Stomach smooth muscle (tissue), 2 donors: ENCODE results near the gene ONECUT1.

Source experiments
- H3K27ac ChIP-seq: one replicate; pipeline ENCODE4 v1.7.0; 2013; ENCODE audit warnings: mild to moderate bottlenecking, low read length, inconsistent platforms
- H3K27me3 ChIP-seq, 2 donors: one replicate each; pipeline ENCODE4 v1.7.0; 2013; ENCODE audit warnings: low read length in 2 of 2; ENCODE audit not compliant: insufficient read depth in 2 of 2, control insufficient read depth in 1 of 2
- H3K36me3 ChIP-seq, 2 donors: one replicate each; pipeline ENCODE4 v1.7.0; 2013; ENCODE audit warnings: low read length in 2 of 2; ENCODE audit not compliant: control insufficient read depth in 2 of 2, insufficient read depth in 2 of 2
- H3K4me1 ChIP-seq: one replicate; pipeline ENCODE4 v1.7.0; 2013; ENCODE audit warnings: low read length; ENCODE audit not compliant: control insufficient read depth, insufficient read depth
- H3K4me3 ChIP-seq, 2 donors: one replicate each; pipeline ENCODE4 v1.7.0; 2013; ENCODE audit warnings: low read length in 2 of 2
- H3K9ac ChIP-seq, 2 donors: one replicate each; pipeline ENCODE4 v1.7.0; 2013; ENCODE audit warnings: low read length in 2 of 2, mild to moderate bottlenecking in 1 of 2
- H3K9me3 ChIP-seq, 2 donors: one replicate each; pipeline ENCODE4 v1.7.0; 2013; ENCODE audit warnings: low read length in 2 of 2; ENCODE audit not compliant: control insufficient read depth in 2 of 2
- donor health status: healthy.
- donor health status: Pancreatic carcinoma.

ONECUT1 gene

GRCh38 chr15:52787549-52788098 lies 2.5 kb downstream of the ONECUT1 start:
- Histone ChIP-seq H3K9ac (no peak overlapping the region), H3K27me3 (peaks cover 70 to 92% of the 10 kb centered on the region in 2 donors), H3K27ac (no peak overlapping the region), H3K9me3 (no peaks in the 10 kb centered on the region), H3K4me1 (peaks cover 54% of the 10 kb centered on the region), H3K36me3 (no peaks in the 10 kb centered on the region), H3K4me3 (no peak overlapping the region)

GRCh38 chr15:52787123-52787503 lies 3.0 kb downstream of the ONECUT1 start:
- Histone ChIP-seq H3K36me3 (no peaks in the 10 kb centered on the region), H3K4me1 (peaks cover 54% of the 10 kb centered on the region), H3K4me3 (no peak overlapping the region), H3K27ac (no peak overlapping the region), H3K9ac (no peak overlapping the region), H3K9me3 (no peaks in the 10 kb centered on the region), H3K27me3 (peaks cover 70 to 92% of the 10 kb centered on the region in 2 donors)

- peaks cover 54% of the 10 kb centered on the region for H3K4me1 ChIP-seq
- H3K27me3 ChIP-seq = peaks cover 71 to 94% of the 10 kb centered on the region in 2 donors
- H3K9ac ChIP-seq = no peak overlapping the region
- H3K4me3 ChIP-seq = no peak overlapping the region
- no peak overlapping the region for H3K27ac ChIP-seq
- no peaks in the 10 kb centered on the region for H3K36me3 ChIP-seq
- no peaks in the 10 kb centered on the region for H3K9me3 ChIP-seq
Measured at GRCh38 chr15:52786436-52787122, 3.6 kb downstream of the ONECUT1 start.

GRCh38 chr15:52785672-52786406 lies 4.3 kb downstream of the ONECUT1 start:
- Histone ChIP-seq H3K4me3 (peak overlapping the region in 1 of 2 donors; percentile 22), H3K27ac (no peak overlapping the region), H3K36me3 (no peaks in the 10 kb centered on the region), H3K9ac (no peak overlapping the region), H3K4me1 (peaks cover 54% of the 10 kb centered on the region), H3K9me3 (no peaks in the 10 kb centered on the region), H3K27me3 (peaks cover 77 to 94% of the 10 kb centered on the region in 2 donors)

GRCh38 chr15:52784799-52785671 lies 5.1 kb downstream of the ONECUT1 start:
- Histone ChIP-seq H3K27ac (no peak overlapping the region), H3K27me3 (peaks cover 77 to 91% of the 10 kb centered on the region in 2 donors), H3K4me3 (peak overlapping the region in 1 of 2 donors; percentile 22), H3K9ac (no peak overlapping the region), H3K4me1 (peaks cover 50% of the 10 kb centered on the region), H3K9me3 (no peaks in the 10 kb centered on the region), H3K36me3 (no peaks in the 10 kb centered on the region)

GRCh38 chr15:52783929-52784798 lies 6.0 kb downstream of the ONECUT1 start:
- Histone ChIP-seq H3K27me3 (peaks cover 79 to 88% of the 10 kb centered on the region in 2 donors), H3K4me3 (peak overlapping the region in 1 of 2 donors; percentile 29), H3K9me3 (no peaks in the 10 kb centered on the region), H3K36me3 (no peaks in the 10 kb centered on the region), H3K9ac (no peak overlapping the region), H3K27ac (no peak overlapping the region), H3K4me1 (peaks cover 41% of the 10 kb centered on the region)

- Histone ChIP-seq H3K27ac (no peak overlapping the region), H3K27me3 (peaks cover 75 to 84% of the 10 kb centered on the region in 2 donors), H3K9me3 (no peaks in the 10 kb centered on the region), H3K4me3 (no peak overlapping the region), H3K4me1 (peaks cover 32% of the 10 kb centered on the region), H3K9ac (no peak overlapping the region), H3K36me3 (no peaks in the 10 kb centered on the region)
Measured at GRCh38 chr15:52783191-52783829, 6.8 kb downstream of the ONECUT1 start.

GRCh38 chr15:52782514-52782913 lies 7.6 kb downstream of the ONECUT1 start:
- no peak overlapping the region for H3K27ac ChIP-seq
- no peak overlapping the region for H3K9ac ChIP-seq
- H3K4me3 ChIP-seq = no peak overlapping the region
- H3K27me3 ChIP-seq = peaks cover 68 to 77% of the 10 kb centered on the region in 2 donors
- no peaks in the 10 kb centered on the region for H3K9me3 ChIP-seq
- H3K36me3 ChIP-seq = no peaks in the 10 kb centered on the region
- peaks cover 27% of the 10 kb centered on the region for H3K4me1 ChIP-seq

GRCh38 chr15:52780172-52780980 lies 9.8 kb downstream of the ONECUT1 start:
- H3K4me3 ChIP-seq = peak overlapping the region; percentile 53 to 60
- no peak overlapping the region for H3K27ac ChIP-seq
- peaks cover 57 to 63% of the 10 kb centered on the region in 2 donors for H3K27me3 ChIP-seq
- H3K9me3 ChIP-seq = no peaks in the 10 kb centered on the region
- peaks cover 15% of the 10 kb centered on the region for H3K4me1 ChIP-seq
- no peaks in the 10 kb centered on the region for H3K36me3 ChIP-seq
- no peak overlapping the region for H3K9ac ChIP-seq
